ENCODE data around the gene HPDL.
"Not testable (repeated sequence)": the region's sequence is repeated elsewhere in the genome, so short reads cannot be mapped to it uniquely, and the experiment has no call there.

GRCh38 chr1:45286521-45286920 lies 40.2 kb upstream of the HPDL start:
- not testable (repeated sequence) for TF ChIP-seq CTCF (optimal IDR thresholded peaks at IDR 0.05 in 1 of 3, IDR thresholded peaks at IDR 0.05 in 1 of 3, conservative IDR thresholded peaks at IDR 0.05 in 1 of 3; ENCODE audit: extremely low read depth in 1 of 3, insufficient read depth in 2 of 3, low read length in 3 of 3); EZH2 (IDR thresholded peaks at IDR 0.05; ENCODE audit: low read length)
